Measurements from ENCODE around the gene PLA2G1B.

Gene PLA2G1B

GRCh38 chr12:120328228-120328627, 649 bp upstream of the PLA2G1B start:
- H3K79me2 ChIP-seq (ENCODE audit: insufficient read depth, low read length): no peaks in the 10 kb centered on the region
- TF ChIP-seq EZH2phosphoT487 (conservative IDR thresholded peaks at IDR 0.05; ENCODE audit: low read length) (no peak), CTCF (IDR thresholded peaks at IDR 0.05; ENCODE audit: insufficient read depth, low read length, poor library complexity, severe bottlenecking) (no peak)
- no peak overlapping the region for H2AFZ ChIP-seq (ENCODE audit: low read depth, low read length, severe bottlenecking)
- H3F3A ChIP-seq (ENCODE audit: insufficient read depth): no peaks in the 10 kb centered on the region
- no peak overlapping the region for H3K4me3 ChIP-seq (ENCODE audit: insufficient read depth, low read length, poor library complexity, severe bottlenecking)
- no peaks in the 10 kb centered on the region for H3K9me3 ChIP-seq (ENCODE audit: insufficient read depth, low read length)
- H3K36me3 ChIP-seq (ENCODE audit: low read length): no peaks in the 10 kb centered on the region
- no peak overlapping the region for H3K9ac ChIP-seq (ENCODE audit: low read length)
- no peaks in the 10 kb centered on the region for H3K27me3 ChIP-seq (ENCODE audit: low read length)
- H4K20me1 ChIP-seq (ENCODE audit: low read depth, low read length): no peaks in the 10 kb centered on the region
- no peaks in the 10 kb centered on the region for H3K9me2 ChIP-seq (replicated peaks; ENCODE audit: insufficient read depth, low read length)
- H3K4me2 ChIP-seq (ENCODE audit: low read depth, low read length, poor library complexity, severe bottlenecking): no peak overlapping the region
- no peak overlapping the region for H3K27ac ChIP-seq (ENCODE audit: low read depth, low read length)

DNA sequence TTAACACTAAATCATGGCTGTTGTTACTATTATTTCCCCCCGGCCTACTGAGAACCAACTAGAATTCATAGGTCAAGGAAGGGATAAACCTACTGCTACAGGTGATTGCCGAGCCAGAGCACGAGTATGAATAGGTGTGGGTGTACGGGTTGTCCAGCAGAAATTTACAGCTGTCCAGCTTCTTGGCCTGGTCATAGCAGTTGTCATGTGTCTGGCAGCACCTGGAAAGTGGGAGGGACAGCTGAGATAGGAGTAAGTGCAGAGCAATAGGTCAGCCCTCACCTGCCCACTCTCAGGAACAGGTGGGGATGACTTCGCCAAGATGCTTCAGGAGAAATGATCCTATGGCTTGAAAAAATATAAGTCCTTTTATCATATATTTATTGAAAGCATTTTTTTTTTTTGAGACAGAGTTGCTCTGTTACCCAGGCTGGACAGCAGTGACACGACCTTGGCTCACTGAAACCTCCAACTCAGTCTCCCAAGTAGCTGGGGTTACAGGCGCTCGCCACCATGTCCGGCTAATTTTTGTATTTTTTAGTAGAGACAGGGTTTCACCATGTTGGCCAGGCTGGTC, 2.6 kb downstream of the PLA2G1B start:
- no peak overlapping the region for H3K4me3 ChIP-seq (ENCODE audit: insufficient read depth, low read length, poor library complexity, severe bottlenecking)
- H3K36me3 ChIP-seq (ENCODE audit: low read length): no peaks in the 10 kb centered on the region
- no peaks in the 10 kb centered on the region for H3F3A ChIP-seq (ENCODE audit: insufficient read depth)
- no peaks in the 10 kb centered on the region for H3K9me2 ChIP-seq (replicated peaks; ENCODE audit: insufficient read depth, low read length)
- H3K9me3 ChIP-seq (ENCODE audit: insufficient read depth, low read length): no peaks in the 10 kb centered on the region
- no peak overlapping the region for H3K9ac ChIP-seq (ENCODE audit: low read length)
- no peaks in the 10 kb centered on the region for H3K79me2 ChIP-seq (ENCODE audit: insufficient read depth, low read length)
- H3K4me2 ChIP-seq (ENCODE audit: low read depth, low read length, poor library complexity, severe bottlenecking): peak overlapping the region; percentile 97
- TF ChIP-seq CTCF (IDR thresholded peaks at IDR 0.05; ENCODE audit: insufficient read depth, low read length, poor library complexity, severe bottlenecking) (no peak), EZH2phosphoT487 (conservative IDR thresholded peaks at IDR 0.05; ENCODE audit: low read length) (no peak)
- no peak overlapping the region for H3K27ac ChIP-seq (ENCODE audit: low read depth, low read length)
- H4K20me1 ChIP-seq (ENCODE audit: low read depth, low read length): no peaks in the 10 kb centered on the region
- no peaks in the 10 kb centered on the region for H3K27me3 ChIP-seq (ENCODE audit: low read length)
- H2AFZ ChIP-seq (ENCODE audit: low read depth, low read length, severe bottlenecking): no peak overlapping the region

GRCh38 chr12:120323772-120324171, 3.8 kb downstream of the PLA2G1B start:
- Histone ChIP-seq H3K9me2 (replicated peaks; ENCODE audit: insufficient read depth, low read length) (no peaks in the 10 kb centered on the region), H3K27ac (ENCODE audit: low read depth, low read length) (no peak overlapping the region), H3K4me3 (ENCODE audit: insufficient read depth, low read length, poor library complexity, severe bottlenecking) (no peak overlapping the region), H3K9ac (ENCODE audit: low read length) (no peak overlapping the region), H3K4me2 (ENCODE audit: low read depth, low read length, poor library complexity, severe bottlenecking) (no peak overlapping the region), H2AFZ (ENCODE audit: low read depth, low read length, severe bottlenecking) (no peak overlapping the region), H3K79me2 (ENCODE audit: insufficient read depth, low read length) (no peaks in the 10 kb centered on the region), H4K20me1 (ENCODE audit: low read depth, low read length) (no peaks in the 10 kb centered on the region), H3K27me3 (ENCODE audit: low read length) (no peaks in the 10 kb centered on the region), H3K36me3 (ENCODE audit: low read length) (no peaks in the 10 kb centered on the region), H3F3A (ENCODE audit: insufficient read depth) (no peaks in the 10 kb centered on the region), H3K9me3 (ENCODE audit: insufficient read depth, low read length) (no peaks in the 10 kb centered on the region)
- TF ChIP-seq EZH2phosphoT487 (conservative IDR thresholded peaks at IDR 0.05; ENCODE audit: low read length) (no peak), CTCF (IDR thresholded peaks at IDR 0.05; ENCODE audit: insufficient read depth, low read length, poor library complexity, severe bottlenecking) (no peak)

Data from SU-DHL-6 (cell line).